GM12864 (cell line): ENCODE results near the gene ARHGAP30.
A peak's percentile ranks its signal among the peaks of the same experiment; 100 is the strongest.

Source experiments
- DNase-seq: peaks from one replicate; pipeline ENCODE4 v3.0.0-alpha.2; 2011; ENCODE audit warnings: low read depth
- H3K4me3 ChIP-seq: 2 replicates; pipeline ENCODE4 v1.5.1; 2011; ENCODE audit warnings: mild to moderate bottlenecking, low read depth, low read length, control low read depth
- CTCF ChIP-seq: IDR thresholded peaks from 2 replicates; pipeline ENCODE4 v1.5.1; 2011; ENCODE audit warnings: low read depth, mild to moderate bottlenecking, moderate library complexity, low read length, control low read depth, inconsistent platforms; ENCODE audit errors: missing control alignments

ARHGAP30 gene

GRCh38 chr1:161111117-161111516 is 41.4 kb upstream of the ARHGAP30 start:
- no peak overlapping the region for H3K4me3 ChIP-seq
- no peak for TF ChIP-seq CTCF
- no peak for DNase-seq

GRCh38 chr1:161106431-161106830 is 36.7 kb upstream of the ARHGAP30 start:
- H3K4me3 ChIP-seq = no peak overlapping the region
- DNase-seq = no peak
- TF ChIP-seq CTCF = no peak

- H3K4me3 ChIP-seq = no peak overlapping the region
- no peak for TF ChIP-seq CTCF
- no peak for DNase-seq
Measured at GRCh38 chr1:161100556-161100955, 30.9 kb upstream of the ARHGAP30 start.

GRCh38 chr1:161099090-161099802 is 29.6 kb upstream of the ARHGAP30 start:
- H3K4me3 ChIP-seq = no peak overlapping the region; the same call in 1 of the 2 replicates
- no peak for DNase-seq
- TF ChIP-seq CTCF = no peak

- peak within 1 kb of the TSS; percentile 74 for H3K4me3 ChIP-seq
Measured at GRCh38 chr1:161098210-161099068, 28.7 kb upstream of the ARHGAP30 start, which contains the start of gene KLHDC9. KLHDC9 (plus strand) TSS chr1:161098361; CDS start chr1:161098536, 175 bp downstream.

GRCh38 chr1:161096530-161096929 is 26.8 kb upstream of the ARHGAP30 start:
- no peak overlapping the region for H3K4me3 ChIP-seq
- DNase-seq = no peak
- TF ChIP-seq CTCF = no peak

More at GRCh38 chr1:161098210-161099068, 28.7 kb upstream of the ARHGAP30 start, which contains the start of gene KLHDC9:
- TF ChIP-seq CTCF = no peak
- DNase-seq = peak; percentile 87
